ENCODE measurements around the gene CDK6. TPM values are rescaled to one million over a fixed set of nuclear protein-coding genes. Genes with fewer than 3 reads are reported as not detected.
A peak's percentile ranks its signal among the peaks of the same experiment; 100 is the strongest.

CDK6 gene
- total RNA-seq, 1 donor from 2014 or later = 23.3 TPM

DNA sequence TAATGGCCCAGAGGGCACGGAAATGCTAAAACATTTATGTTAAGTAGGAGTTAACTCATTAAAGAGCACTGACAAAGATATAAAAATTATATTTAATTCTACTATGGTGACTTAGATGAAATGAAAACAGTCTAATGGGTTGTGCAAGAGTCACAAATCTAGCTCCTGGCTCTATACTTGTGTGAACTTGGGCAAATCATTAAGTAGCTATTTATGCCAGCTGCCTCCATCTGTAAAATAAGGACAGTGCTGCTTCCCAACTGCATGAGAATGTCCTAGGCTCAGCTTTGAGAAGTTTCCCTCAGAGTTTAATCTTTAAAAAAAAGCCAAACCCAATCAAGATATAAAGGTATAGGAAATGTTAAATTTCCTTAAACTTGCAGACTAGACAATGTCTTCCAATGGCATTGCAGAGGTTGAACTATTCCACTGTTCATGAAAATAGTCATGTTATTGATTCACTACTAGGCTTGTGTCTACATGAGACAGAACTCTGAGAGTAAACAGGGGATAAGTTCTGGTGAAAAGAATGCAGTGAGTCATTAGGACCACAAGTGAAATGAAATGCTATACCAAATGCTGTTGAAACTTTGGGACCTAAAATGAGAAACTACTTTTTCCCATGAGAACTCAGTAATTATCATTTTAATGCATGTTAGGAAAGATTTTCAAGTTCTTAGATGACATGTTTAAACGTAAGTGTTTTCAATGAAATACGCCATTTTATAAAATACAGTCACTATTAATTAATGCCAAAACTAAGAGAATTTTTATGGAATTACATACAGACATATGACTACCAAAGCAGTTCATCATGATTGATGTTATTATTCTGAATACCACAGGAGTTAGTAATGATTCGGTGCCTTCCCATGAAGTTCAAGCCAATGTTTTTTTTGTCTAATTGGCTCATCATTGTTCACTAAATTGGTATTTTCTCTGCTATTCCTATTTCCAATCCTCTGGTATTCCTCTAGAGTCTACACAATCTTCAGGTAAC, 84.2 kb downstream of the CDK6 start:
- H3K4me1 Mint-ChIP-seq (ENCODE audit: low read depth) = peaks cover 18% of the 10 kb centered on the region
- no peak overlapping the region for H3K27ac Mint-ChIP-seq
- TF ChIP-seq, protein P1, sequence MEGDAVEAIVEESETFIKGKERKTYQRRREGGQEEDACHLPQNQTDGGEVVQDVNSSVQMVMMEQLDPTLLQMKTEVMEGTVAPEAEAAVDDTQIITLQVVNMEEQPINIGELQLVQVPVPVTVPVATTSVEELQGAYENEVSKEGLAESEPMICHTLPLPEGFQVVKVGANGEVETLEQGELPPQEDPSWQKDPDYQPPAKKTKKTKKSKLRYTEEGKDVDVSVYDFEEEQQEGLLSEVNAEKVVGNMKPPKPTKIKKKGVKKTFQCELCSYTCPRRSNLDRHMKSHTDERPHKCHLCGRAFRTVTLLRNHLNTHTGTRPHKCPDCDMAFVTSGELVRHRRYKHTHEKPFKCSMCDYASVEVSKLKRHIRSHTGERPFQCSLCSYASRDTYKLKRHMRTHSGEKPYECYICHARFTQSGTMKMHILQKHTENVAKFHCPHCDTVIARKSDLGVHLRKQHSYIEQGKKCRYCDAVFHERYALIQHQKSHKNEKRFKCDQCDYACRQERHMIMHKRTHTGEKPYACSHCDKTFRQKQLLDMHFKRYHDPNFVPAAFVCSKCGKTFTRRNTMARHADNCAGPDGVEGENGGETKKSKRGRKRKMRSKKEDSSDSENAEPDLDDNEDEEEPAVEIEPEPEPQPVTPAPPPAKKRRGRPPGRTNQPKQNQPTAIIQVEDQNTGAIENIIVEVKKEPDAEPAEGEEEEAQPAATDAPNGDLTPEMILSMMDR (IDR thresholded peaks at IDR 0.05; ENCODE audit: unreplicated experiment) = no peak
- H3K36me3 Mint-ChIP-seq (ENCODE audit: insufficient read depth) = peaks cover 6% of the 10 kb centered on the region
- no peaks in the 10 kb centered on the region for H3K27me3 Mint-ChIP-seq
- no peak overlapping the region for H3K4me3 Mint-ChIP-seq (ENCODE audit: low read depth)
- peaks cover 3% of the 10 kb centered on the region for H3K9me3 Mint-ChIP-seq (ENCODE audit: low read depth)
- no peak for DNase-seq (ENCODE audit: low spot score, unreplicated experiment)

- Mint-ChIP-seq H3K27me3 (no peaks in the 10 kb centered on the region), H3K4me1 (ENCODE audit: low read depth) (peaks cover 22% of the 10 kb centered on the region), H3K4me3 (ENCODE audit: low read depth) (no peak overlapping the region), H3K9me3 (ENCODE audit: low read depth) (peaks cover 3% of the 10 kb centered on the region), H3K36me3 (ENCODE audit: insufficient read depth) (peaks cover 6% of the 10 kb centered on the region), H3K27ac (peak overlapping the region; percentile 23)
- no peak for DNase-seq (ENCODE audit: low spot score, unreplicated experiment)
- TF ChIP-seq, protein P1 (IDR thresholded peaks at IDR 0.05; ENCODE audit: unreplicated experiment) = no peak
These were observed 85.4 kb downstream of the CDK6 start for GRCh38 chr7:92750946-92751345.

DNA sequence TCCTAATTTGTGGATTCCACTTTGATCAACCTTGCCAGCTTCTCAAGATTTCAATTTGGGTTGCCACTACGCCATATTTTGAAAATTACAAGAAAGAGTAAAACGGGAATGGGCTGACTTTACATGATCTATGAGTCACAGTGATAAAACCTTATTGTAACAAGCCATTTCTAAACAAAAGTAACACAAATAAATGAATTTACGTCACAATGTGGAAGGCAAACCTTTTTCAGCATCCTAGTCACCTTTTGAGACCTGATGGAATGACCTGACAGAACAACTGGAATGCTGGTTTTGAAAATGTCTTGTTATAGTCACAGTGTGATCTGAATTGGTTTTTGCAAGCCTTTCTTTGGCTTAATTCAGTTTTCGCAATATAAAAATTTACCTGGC, 85.9 kb downstream of the CDK6 start:
- TF ChIP-seq, protein P1 (IDR thresholded peaks at IDR 0.05; ENCODE audit: unreplicated experiment) = no peak
- Mint-ChIP-seq H3K36me3 (ENCODE audit: insufficient read depth) (peaks cover 9% of the 10 kb centered on the region), H3K4me3 (ENCODE audit: low read depth) (no peak overlapping the region), H3K27me3 (no peaks in the 10 kb centered on the region), H3K27ac (no peak overlapping the region), H3K4me1 (ENCODE audit: low read depth) (peaks cover 22% of the 10 kb centered on the region), H3K9me3 (ENCODE audit: low read depth) (peaks cover 3% of the 10 kb centered on the region)
- DNase-seq (ENCODE audit: low spot score, unreplicated experiment) = no peak

DNA sequence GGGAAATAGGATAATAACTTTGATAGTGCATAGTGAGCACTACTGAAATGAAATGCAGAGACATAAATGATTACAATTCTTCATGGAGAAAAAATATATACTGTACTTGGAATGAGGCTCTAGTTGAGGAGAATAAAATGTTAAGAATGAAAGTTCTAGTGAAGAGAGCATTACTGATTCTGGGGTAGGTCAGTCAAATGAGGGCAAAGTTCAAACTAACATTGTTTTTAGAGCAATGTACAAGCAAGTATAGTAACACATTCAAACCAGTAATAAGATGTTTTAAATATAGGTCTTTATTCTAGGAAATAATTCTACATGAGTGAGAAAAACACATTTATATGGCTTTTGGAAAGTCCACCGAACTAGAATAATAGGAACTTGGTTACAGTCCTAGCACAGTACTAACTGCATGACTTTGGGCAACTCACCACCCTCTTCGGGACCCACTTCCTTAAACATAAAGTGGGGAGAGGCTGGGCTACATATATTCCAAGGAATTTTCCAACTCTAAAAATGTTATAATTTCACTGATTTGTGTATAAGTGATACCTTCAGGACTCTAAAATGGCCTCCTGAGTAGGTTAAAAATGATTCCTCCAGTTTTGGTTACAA, 86.4 kb downstream of the CDK6 start:
- H3K4me1 Mint-ChIP-seq (ENCODE audit: low read depth) = peaks cover 22% of the 10 kb centered on the region
- H3K36me3 Mint-ChIP-seq (ENCODE audit: insufficient read depth) = peaks cover 9% of the 10 kb centered on the region
- no peak overlapping the region for H3K27ac Mint-ChIP-seq
- H3K4me3 Mint-ChIP-seq (ENCODE audit: low read depth) = no peak overlapping the region
- DNase-seq (ENCODE audit: low spot score, unreplicated experiment) = no peak
- H3K9me3 Mint-ChIP-seq (ENCODE audit: low read depth) = peaks cover 3% of the 10 kb centered on the region
- TF ChIP-seq, protein P1 (IDR thresholded peaks at IDR 0.05; ENCODE audit: unreplicated experiment) = no peak
- no peaks in the 10 kb centered on the region for H3K27me3 Mint-ChIP-seq

DNA sequence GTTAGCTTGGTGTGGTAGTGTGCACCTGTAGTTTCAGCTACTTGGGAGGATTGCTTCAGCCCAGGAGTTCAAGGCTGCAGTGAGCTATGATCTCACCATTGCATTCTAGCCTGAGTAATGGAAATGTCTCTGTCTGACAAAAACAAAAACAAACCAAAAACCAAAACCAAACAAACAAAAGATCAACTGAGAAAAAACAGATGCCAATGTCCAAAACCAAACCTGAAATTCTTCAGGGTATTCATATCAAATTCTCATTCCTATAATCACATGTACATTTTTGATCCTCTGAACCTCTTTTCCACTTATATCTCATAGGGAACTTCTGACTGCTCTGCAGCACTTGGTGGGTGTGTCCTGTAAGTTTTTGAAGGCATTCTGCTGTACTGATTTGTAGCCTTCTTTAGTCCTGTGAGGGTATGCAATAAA, 87.0 kb downstream of the CDK6 start:
- H3K4me1 Mint-ChIP-seq (ENCODE audit: low read depth) = peaks cover 20% of the 10 kb centered on the region
- no peaks in the 10 kb centered on the region for H3K27me3 Mint-ChIP-seq
- no peak for DNase-seq (ENCODE audit: low spot score, unreplicated experiment)
- H3K9me3 Mint-ChIP-seq (ENCODE audit: low read depth) = peaks cover 3% of the 10 kb centered on the region
- no peak overlapping the region for H3K27ac Mint-ChIP-seq
- TF ChIP-seq, protein P1 (IDR thresholded peaks at IDR 0.05; ENCODE audit: unreplicated experiment) = no peak
- peaks cover 9% of the 10 kb centered on the region for H3K36me3 Mint-ChIP-seq (ENCODE audit: insufficient read depth)
- no peak overlapping the region for H3K4me3 Mint-ChIP-seq (ENCODE audit: low read depth)
